Sigmoid colon (tissue), 7 donors: Measurements from ENCODE around the gene FRRS1L. TPM values are rescaled to one million over a fixed set of nuclear protein-coding genes. Genes with fewer than 3 reads are reported as not detected.

Experiments used
- DNase-seq: peaks from one replicate; pipeline ENCODE4 v3.0.0-alpha.2; 2019
- H3K27ac ChIP-seq, 4 donors: fragments of 200-600 bp; sonication (generic); one replicate each; pipeline ENCODE4 v1.5.1; 2016 to 2019; ENCODE audit warnings: mild to moderate bottlenecking in 1 of 4
- H3K27me3 ChIP-seq, 3 donors: fragments of 200-600 bp; sonication (generic); one replicate each; pipeline ENCODE4 v1.5.1; 2019; ENCODE audit warnings: mild to moderate bottlenecking in 1 of 3
- H3K36me3 ChIP-seq, 4 donors: fragments of 200-600 bp; sonication (generic); one replicate each; pipeline ENCODE4 v1.5.1; 2016 to 2019
- H3K4me1 ChIP-seq, 4 donors: fragments of 200-600 bp; sonication (generic); one replicate each; pipeline ENCODE4 v1.5.1; 2017 to 2019
- H3K4me3 ChIP-seq, 4 donors: fragments of 200-600 bp; sonication (generic); one replicate each; pipeline ENCODE4 v1.5.1; 2017 to 2019; ENCODE audit warnings: mild to moderate bottlenecking in 2 of 4, moderate library complexity in 1 of 4
- H3K9me3 ChIP-seq, 4 donors: fragments of 200-600 bp in 3 of 4; sonication (generic) in 3 of 4; one replicate each; pipeline versions ENCODE4 v1.5.1 to v1.6.1; 2013 to 2019
- CTCF ChIP-seq, 4 experiments: fragments of 450-650 bp in 3 of 4; fragments of 200-600 bp in 1 of 4; IDR thresholded peaks; one replicate each; pipeline ENCODE4 v1.5.1; 2016 to 2019; ENCODE audit warnings: antibody characterized with exemption in 4 of 4, mild to moderate bottlenecking in 3 of 4, moderate library complexity in 2 of 4
- EP300 ChIP-seq, 4 donors: sonication (generic); formaldehyde crosslinking; IDR thresholded peaks; one replicate each; pipeline ENCODE4 v1.6.1; 2017; ENCODE audit warnings: antibody characterized with exemption in 4 of 4
- POLR2A ChIP-seq, 2 donors: fragments of 450-650 bp; IDR thresholded peaks; one replicate each; pipeline ENCODE4 v1.6.1; 2016; ENCODE audit warnings: antibody characterized with exemption in 2 of 2, mild to moderate bottlenecking in 2 of 2, moderate library complexity in 2 of 2
- POLR2AphosphoS5 ChIP-seq, 4 donors: sonication (generic); formaldehyde crosslinking; IDR thresholded peaks; one replicate each; pipeline ENCODE4 v1.6.1; 2017; ENCODE audit warnings: antibody characterized with exemption in 4 of 4
- WGBS, 2 donors: extraction: QIAGEN DNeasy Blood & Tissue Kit; methylation state at CpG; one replicate each; pipeline ENCODE4 v1.1.7; 2013; 5-methylcytosine and 5-hydroxymethylcytosine counted together
- intact Hi-C: fragments of 100-400 bp; cut with DNase I; formaldehyde crosslinking; loops from one replicate; pipeline ENCODE4 v1.15.1; 2023
- polyA plus RNA-seq, 3 donors: library from polyadenylated mRNA; stranded (reverse); fragments of 200-250 nt; gene quantifications; one replicate each; pipeline ENCODE4 v1.2.3, GENCODE V29; 2013
- total RNA-seq, 4 donors: library from RNA; depleted of rRNA; stranded (reverse); fragments of >200 nt; gene quantifications; one replicate each; pipeline ENCODE4 v1.1.0, GENCODE V29; 2016
- donor health status: healthy with polysubstance abuse.
- donor health status: Bipolar disorder and iron deficiency.
- donor health status: healthy.

FRRS1L gene
- total and polyA plus RNA-seq, 7 donors = 0.23 to 4.5 (median 2.8) TPM; not detected in 1

DNA sequence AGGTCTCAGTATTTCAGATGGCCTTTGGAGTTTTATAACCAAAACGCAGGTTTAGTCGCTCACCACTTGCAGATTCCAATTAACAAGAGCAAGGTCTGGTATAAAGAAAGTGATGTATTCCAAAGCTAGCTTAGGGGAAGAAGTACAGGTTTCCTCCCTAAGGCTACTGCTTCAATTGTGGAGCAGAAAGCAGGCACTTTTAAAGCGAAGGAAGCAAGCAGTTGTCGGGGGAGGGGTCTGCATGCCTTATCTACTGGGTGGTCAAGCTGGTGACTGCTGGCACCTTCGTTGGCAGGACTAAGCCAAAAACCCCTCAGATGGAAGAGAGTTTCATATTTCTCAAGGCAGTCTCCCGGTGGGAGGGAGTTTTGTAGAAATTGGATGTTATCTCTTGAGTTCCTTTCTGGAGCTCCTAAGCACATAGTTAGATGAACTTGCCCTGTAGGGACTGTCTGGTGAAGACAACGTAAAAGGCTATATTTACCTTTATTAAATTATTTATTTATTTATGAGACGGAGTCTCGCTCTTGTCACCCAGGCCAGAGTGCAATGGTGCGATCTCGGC, 45.7 kb downstream of the FRRS1L start:
- WGBS, 2 donors = 83 to 88% methylated on average over 11 of the region's 11 CpGs
- no peak for TF ChIP-seq EP300 (IDR thresholded peaks at IDR 0.05)
- no peak for TF ChIP-seq CTCF (IDR thresholded peaks at IDR 0.05)
- TF ChIP-seq POLR2AphosphoS5 (IDR thresholded peaks at IDR 0.05) = no peak
- TF ChIP-seq POLR2A (IDR thresholded peaks at IDR 0.05) = no peak

DNA sequence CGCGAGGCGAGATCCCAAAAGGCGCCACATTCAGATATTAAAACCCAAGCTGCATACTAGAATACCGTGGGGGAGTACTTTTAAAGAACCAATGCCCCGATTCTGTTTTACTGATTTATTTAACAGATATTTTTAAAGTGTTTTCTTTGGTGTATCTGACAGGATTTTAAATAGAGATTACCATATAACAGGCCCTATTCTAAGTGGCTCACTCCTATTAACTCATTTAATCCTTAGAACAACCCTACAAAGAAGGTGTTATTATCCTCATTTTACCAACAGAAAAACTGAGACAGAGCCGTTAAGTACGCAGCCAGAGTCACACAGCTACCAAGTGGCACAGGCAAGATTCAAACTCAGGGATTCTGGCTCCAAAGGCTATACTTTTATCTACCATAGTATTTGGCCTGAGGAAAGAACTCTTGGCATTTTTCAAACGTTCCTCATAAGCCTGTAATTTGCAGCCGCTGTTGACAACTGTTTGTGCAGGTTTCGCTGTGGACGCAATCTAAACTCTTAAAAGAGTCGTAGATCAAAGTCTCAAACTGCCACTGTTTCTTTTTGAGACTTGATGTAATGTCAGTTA, 46.8 kb downstream of the FRRS1L start:
- DNase-seq = no peak
- intact Hi-C loops = loop anchor here (10.0 kb wide), 1 partner anchor 205 kb away; the partner anchor contains the start of gene EPB41L4B
- Histone ChIP-seq H3K27ac (no peak overlapping the region), H3K4me1 (peaks cover 0 to 42% (median 39%) of the 10 kb centered on the region in 4 donors), H3K36me3 (no peaks in the 10 kb centered on the region), H3K9me3 (no peaks in the 10 kb centered on the region), H3K27me3 (no peaks in the 10 kb centered on the region), H3K4me3 (no peak overlapping the region)
- WGBS, 2 donors = 22 to 33% methylated on average over 13 of the region's 13 CpGs
- TF ChIP-seq EP300 (IDR thresholded peaks at IDR 0.05) = no peak
- TF ChIP-seq CTCF (IDR thresholded peaks at IDR 0.05) = no peak
- TF ChIP-seq POLR2A (IDR thresholded peaks at IDR 0.05) = no peak
- TF ChIP-seq POLR2AphosphoS5 (IDR thresholded peaks at IDR 0.05) = no peak

More for the DNA sequence above, 45.7 kb downstream of the FRRS1L start:
- Histone ChIP-seq H3K27me3 (no peaks in the 10 kb centered on the region), H3K27ac (no peak overlapping the region), H3K36me3 (no peaks in the 10 kb centered on the region), H3K4me1 (peaks cover 0 to 31% (median 29%) of the 10 kb centered on the region in 4 donors), H3K4me3 (no peak overlapping the region), H3K9me3 (no peaks in the 10 kb centered on the region)
- intact Hi-C loops = loop anchor here (10.0 kb wide), 1 partner anchor 203 kb away; the partner anchor contains the start of gene EPB41L4B
- no peak for DNase-seq

DNA sequence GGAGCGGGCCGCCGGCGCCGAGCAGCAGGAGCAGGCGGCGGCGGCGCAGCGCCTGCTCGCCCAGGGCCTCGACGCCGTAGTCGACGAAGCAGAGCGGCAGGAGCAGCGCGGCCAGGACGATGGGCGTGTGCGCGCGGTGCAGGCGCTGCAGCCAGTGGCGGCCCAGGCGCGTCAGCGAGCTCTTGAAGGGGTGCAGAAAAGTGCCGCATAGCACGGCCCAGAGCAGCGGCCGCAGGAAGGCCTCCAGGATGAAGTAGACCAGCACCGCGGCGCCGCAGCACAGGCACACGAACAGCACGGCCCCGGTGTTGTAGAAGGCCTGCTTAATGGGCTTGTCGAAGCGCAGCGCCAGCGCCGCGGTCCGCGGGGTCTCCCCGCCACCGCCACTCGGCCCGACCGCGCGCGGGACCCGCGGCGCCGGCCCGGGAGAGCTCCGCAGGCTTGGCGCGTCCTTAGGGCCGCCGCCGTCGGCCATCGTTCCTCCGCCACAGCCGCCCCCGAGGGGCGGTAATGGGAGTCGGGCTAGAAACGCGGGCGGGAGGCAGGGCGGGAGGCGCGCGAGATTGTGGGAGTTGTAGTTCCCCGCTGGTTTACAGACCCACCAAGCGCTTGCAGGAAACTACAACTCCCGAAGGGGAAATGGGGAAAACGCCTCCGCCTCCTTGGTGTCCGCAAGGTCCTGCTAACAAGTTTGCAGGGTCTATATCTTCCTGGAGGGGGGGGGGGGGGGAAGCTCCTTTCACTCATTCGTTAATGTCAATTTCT, 47.4 kb downstream of the FRRS1L start, which contains the start of gene TMEM245:
Gene TMEM245 (minus strand): TSS at position 509 of the 765 bp plus-strand sequence. CDS start 34 bp downstream, at position 475.
- H3K4me3 ChIP-seq = peak within 1 kb of the TSS; percentile 73 to 97 (median 90)
- DNase-seq = peak; percentile 98
- 0% methylated on average over 88 of the region's 88 CpGs for WGBS, 2 donors
- H3K4me1 ChIP-seq = peaks cover 0 to 48% (median 46%) of the 10 kb centered on the region in 4 donors
- no peaks in the 10 kb centered on the region for H3K27me3 ChIP-seq
- H3K27ac ChIP-seq = peak within 1 kb of the TSS; percentile 91 to 98 (median 94)
- no peaks in the 10 kb centered on the region for H3K9me3 ChIP-seq
- TF ChIP-seq POLR2AphosphoS5 (IDR thresholded peaks at IDR 0.05) = peak; percentile 91 to 97 (median 95)
- peak; percentile 24 to 41 for TF ChIP-seq POLR2A (IDR thresholded peaks at IDR 0.05)
- TF ChIP-seq CTCF (IDR thresholded peaks at IDR 0.05) = no peak
- peak in 1 of 4 donors; percentile 7 for TF ChIP-seq EP300 (IDR thresholded peaks at IDR 0.05)
- intact Hi-C loops = loop anchor here (2.0 to 10.0 kb wide), 3 partner anchors 107 to 205 kb away; partner anchors contain the start of genes ABITRAM, CTNNAL1, ELP1 and EPB41L4B
- H3K36me3 ChIP-seq = no peaks in the 10 kb centered on the region

DNA sequence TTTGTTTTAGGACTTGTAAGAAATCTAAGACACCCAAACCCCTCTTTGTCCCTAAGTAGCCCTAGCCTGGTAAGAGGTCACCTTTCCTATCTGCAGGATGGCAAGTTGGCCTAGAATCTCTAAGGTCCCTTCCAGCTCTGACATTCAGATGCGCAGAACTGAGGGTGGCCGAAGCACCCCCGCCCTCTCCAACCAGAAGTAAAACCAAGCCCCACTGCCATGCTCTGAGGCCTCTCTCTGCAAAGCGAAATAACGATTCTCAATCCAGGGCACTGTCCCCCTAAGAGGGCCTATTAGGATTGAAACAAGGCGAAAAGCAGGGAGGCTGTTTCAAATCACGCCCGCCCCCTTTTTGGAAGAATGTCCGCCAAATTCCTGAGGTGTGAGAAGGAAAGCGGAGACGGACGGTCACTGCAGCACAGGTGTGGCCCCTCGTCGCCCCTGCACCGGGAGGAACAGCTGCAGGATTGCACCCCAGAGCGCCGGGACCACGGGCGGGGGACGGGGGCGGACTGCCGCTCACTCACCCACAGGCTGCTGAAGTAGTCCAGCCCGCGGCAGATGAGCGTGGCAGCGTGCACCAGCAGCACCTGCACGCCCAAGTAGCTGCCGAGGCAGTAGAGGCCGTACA, 48.1 kb downstream of the FRRS1L start:
- Histone ChIP-seq H3K36me3 (no peaks in the 10 kb centered on the region), H3K4me3 (peak overlapping the region; percentile 73 to 97 (median 90)), H3K9me3 (no peaks in the 10 kb centered on the region), H3K27ac (peak overlapping the region; percentile 91 to 98 (median 94)), H3K27me3 (no peaks in the 10 kb centered on the region), H3K4me1 (peaks cover 0 to 55% (median 53%) of the 10 kb centered on the region in 4 donors)
- DNase-seq = peak; percentile 71
- intact Hi-C loops = loop anchor here (2.0 to 5.0 kb wide), 2 partner anchors 107 to 184 kb away; partner anchors contain the start of genes ABITRAM, CTNNAL1 and ELP1
- TF ChIP-seq POLR2AphosphoS5 (IDR thresholded peaks at IDR 0.05) = no peak
- no peak for TF ChIP-seq CTCF (IDR thresholded peaks at IDR 0.05)
- TF ChIP-seq EP300 (IDR thresholded peaks at IDR 0.05) = no peak
- TF ChIP-seq POLR2A (IDR thresholded peaks at IDR 0.05) = no peak
- WGBS, 2 donors = 0 to 1% methylated on average over 29 of the region's 29 CpGs
